GM19397 (cell line): Measurements from ENCODE around the gene DOC2B.
"Not testable (repeated sequence)": the region's sequence is repeated elsewhere in the genome, so short reads cannot be mapped to it uniquely, and the experiment has no call there.

Source experiments
- ATAC-seq: cut with Tn5 transposase; IDR thresholded peaks from one replicate; pipeline ENCODE4 v1.9.1; 2021; ENCODE audit warnings: mild to moderate bottlenecking, moderate library complexity; ENCODE audit not compliant: unreplicated experiment

The DOC2B gene

DNA sequence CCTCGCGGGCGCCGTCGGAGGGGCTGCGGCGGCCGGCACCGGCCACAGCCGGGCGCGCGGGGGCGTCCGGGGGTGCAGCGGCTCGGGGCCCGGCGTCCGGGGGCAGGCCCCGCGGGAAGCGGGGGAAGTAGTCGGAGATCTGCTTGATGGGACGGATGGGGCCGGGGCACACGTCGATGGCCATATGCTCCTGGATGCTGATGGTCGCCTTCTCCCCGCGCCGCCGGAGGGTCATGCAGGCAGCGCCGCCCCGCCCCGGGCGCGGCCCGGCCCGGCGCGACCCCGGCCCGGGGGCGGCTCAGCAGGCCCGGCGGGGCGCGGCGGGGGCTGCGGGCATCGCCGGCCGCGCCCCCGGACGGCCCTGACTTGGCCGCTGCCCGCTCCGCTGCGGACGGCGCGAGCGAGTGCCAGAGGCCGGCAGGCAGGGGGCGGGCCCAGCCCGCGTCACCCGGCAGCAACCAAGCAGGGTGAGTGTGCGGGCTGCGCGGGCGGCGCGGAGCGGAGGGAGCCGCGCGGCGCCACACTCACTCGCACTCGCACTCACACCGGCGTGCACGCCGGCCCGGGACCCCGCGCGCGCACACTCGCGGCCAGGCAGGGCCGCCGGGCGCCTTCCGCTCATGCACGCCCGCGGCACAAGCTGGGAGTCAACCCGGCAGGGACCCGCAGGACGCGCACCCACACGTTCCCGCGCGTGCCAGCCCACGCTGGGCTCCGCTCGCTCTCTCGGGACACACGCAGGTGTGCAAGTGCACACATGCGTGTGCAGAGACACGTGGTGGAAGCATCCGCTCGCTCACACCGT lies at the start of gene DOC2B:
TSS of gene DOC2B (minus strand) at position 406 of the 805 bp plus-strand sequence. CDS start at position 235, 171 bp downstream.
- ATAC-seq: no peak

DNA sequence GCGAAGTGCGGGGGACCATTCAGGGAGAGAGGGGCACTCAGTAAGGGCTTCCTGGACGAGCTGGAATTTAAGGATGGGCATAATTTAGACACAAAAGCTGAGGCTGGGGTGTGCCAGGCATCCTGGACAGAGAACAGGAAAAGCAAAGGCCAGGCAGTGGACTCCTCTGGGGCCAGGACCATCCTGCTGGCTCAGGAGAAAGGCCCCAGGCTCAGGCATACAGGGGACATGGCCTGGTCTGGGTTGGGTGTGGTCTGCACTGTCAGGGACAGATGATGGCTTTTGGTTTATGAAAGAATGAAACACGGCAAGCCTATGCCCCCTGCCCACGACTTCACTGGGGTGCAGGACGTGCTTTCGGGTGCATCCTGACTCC lies 48.9 kb upstream of the DOC2B start:
- ATAC-seq: no peak

DNA sequence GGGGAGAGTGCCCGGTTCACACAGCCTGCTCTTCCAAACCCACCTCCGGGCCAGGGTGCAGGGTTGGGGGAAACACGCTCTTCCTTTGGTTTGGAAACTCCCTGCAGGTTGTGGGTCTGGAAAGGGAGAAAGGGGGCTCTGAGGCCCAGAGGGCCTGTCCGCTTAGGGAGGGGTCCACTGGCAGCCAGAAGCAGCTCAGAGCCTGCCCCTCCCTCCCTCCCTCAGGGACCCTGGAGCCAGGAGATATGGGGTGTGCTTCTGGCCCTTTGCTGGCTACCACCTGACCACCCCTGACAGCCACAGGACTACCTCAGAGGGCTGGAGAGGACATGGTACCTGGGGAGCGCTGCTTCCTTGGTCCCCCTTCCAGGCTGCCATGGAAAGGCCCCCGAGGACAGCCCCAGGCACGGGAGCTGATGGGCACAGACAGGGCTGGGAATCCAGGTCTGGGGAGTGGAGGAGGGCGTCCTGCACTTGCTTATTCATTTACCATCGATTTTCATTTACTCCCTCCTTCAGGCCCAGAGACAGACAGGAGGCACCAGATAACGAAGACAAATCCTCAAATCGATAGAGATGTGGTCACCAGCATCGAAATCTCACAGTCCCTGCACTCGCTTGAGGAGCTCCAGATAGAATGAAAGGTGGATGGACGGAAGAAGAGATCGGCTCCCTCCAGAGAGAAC lies 48.4 kb upstream of the DOC2B start:
- ATAC-seq: no peak

DNA sequence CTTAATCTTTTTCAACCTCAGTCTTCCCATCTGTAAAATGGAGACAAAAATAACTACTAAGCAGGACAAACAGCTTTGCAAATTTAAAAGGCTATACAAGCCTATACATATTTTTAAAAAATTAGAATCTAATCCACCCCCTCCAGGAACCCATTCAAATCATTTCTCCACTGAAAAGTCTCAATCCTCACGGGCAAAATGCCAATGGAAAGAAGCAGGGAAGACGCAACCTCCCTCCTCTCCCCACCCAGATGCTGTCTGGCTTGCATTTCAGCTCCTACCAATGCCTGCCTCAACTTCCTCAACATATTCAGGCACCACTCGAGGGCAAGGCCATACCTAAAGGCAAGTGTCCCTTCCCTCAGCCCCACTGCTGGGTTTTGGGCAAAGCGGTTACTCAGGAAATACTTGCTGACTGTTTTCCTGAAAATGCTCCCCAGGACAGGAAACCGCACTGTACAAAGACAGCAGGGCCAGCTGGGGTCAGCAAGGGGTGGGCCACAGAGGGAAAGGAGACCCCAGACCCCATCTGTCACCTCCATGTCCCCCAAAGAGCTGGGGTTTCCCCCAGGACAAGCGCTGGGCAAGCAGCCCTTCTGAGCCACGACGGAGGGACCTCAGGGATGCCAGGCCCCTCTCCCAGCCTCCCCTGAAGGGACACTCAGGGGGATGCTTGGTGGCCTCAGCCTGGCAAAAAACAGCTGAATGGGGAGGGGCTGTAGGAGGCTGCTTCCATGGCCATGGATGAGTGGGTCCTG lies 47.7 kb upstream of the DOC2B start:
- no peak for ATAC-seq

DNA sequence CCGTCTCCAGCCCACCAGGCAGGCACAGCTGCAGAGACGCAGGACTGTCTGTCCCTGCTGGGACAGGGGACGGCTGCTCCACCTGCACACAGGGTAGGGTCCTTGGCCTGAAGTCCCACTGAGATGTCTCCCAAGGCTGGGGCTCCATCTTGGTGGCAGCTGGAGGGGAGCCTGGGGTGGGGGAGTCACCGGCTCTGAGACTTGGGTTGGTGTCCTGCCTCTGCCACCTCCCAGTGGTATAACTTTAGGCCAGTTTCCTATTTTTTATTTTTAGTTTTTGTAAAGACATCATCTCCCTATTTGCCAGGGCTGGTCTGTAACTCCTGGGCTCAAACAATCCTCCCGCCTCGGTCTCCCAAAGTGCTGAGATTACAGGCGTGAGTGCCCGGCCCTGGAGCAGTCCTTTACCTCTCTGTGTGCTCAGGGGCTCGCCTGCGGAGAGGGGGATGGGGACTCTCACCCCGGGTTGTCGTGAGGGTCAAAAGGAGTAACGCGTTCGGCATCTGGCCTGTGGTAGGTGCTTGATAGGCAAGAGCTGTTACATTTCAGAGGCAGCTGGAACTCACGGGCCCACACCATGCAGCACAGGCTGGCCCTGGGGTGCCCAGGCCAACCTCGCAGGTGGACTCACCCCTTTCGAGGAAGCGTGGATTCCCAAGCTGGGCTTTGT lies 46.6 kb upstream of the DOC2B start:
- ATAC-seq: no peak

DNA sequence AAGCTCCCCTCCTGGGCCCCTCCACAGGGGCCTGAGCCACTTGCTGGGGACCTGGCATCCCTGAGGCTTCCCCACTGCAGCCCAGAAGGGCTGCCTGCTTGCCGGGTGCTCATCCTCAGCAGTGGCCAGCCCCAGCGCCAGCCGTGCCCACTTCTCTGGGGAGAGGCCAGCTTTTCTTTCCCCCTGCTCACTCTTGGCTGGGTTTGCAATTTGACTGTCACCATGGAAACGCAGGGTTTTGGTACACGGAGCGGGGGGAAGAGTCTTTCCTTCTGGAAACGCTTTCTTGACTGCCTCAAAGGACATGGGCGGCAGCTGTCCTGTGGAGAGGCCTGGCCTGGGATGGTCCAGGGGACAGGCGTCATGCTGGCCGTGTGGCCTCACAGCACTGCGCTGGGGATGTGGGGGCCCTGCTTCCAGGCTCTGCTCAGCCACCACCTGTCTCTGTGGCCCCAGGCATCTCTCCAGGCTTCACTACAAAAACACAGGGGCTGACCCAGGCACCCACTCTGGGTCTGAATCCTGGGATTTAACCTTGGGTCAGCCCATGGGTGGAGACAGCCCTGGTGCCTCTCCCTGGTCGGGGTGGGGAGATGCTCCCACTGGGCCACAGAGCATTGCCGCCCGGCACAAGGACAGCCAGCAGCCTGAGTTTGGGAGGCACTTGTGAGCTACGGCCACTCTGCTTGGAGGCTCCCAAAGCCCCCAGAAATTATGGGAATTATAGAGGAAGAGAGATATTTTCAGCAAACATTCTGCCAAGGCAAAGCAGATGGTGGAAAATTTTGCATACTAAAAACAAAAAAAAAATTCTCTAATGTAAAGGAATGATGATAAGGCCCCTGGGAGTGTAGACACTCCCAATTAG lies 45.9 kb upstream of the DOC2B start:
- no peak for ATAC-seq

DNA sequence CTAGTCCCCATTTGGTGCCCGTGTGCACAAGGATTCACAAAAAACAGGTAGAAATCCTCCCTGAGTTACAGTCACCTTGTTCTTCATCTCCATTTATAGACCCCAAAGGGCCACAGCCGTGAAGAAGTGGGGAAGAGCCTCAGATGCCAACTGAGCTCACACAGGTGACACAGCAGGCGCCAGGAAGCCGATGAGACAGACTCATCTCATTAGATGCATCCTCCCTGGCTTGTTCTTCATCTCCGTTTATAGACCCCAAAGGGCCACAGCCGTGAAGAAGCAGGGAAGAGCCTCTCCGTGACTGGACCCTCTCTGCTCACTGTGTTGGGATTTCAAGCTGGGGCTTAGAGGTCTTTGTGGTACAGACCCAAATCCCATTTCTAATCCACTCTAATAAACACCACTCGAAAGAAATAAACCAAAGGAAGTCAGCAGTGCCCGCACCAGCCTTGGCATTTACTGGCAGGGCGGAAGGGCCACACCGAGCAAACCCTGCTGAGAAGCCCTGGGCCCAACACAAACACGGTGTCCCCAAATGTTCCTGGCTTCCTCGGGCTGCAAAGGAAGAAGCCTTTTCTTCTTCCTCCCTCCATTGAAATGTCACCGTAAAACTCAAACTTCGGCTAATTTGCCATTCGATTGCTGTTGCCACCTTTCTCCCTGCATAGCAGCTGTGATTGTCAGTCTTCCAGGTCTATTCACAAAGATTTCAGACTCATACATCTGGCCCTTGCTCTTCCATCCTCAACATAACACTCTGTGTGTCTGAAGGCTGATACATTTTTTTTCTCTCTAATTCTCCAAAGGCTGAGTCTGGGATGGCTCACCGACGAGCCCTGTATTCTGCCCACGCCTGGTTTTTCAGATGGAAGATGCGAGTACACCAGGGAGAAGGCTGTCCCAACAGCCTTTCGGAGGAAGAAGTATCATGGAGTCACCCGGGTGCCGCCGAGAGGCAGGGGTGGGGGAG lies 44.9 kb upstream of the DOC2B start:
- ATAC-seq: no peak

DNA sequence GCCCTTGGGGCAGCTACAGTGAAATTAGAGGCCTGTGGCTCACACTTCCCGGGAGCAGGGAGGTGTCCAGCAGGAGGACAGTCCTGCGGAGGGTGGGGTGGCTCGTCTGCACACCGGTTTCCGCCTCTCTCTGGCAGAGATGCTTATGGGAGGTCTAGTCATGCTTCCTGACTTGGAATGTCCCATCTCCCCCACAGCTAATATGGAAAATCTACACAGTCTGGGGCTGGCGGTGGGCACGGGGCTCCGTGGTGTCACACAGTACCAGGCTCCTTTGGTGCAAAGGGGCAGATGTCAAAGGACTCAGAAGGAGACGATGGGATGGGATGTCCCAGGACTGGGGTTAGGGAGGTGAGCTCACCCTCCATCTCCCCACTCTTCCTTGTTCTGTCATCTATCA lies 44.1 kb upstream of the DOC2B start:
- ATAC-seq: no peak

DNA sequence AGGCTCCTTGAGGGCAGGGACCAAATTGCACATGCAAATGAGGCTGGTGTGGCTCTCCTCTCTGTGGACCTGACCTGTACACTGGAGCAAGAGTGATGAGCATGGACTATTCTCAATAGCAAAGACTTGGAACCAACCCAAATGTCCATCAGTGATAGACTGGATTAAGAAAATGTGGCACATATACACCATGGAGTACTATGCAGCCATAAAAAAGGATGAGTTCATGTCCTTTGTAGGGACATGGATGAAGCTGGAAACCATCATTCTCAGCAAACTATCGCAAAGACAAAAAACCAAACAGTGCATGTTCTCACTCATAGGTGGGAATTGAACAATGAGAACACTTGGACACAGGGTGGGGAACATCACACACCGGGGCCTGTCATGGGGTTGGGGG lies 43.1 kb upstream of the DOC2B start:
- not testable (repeated sequence) for ATAC-seq

DNA sequence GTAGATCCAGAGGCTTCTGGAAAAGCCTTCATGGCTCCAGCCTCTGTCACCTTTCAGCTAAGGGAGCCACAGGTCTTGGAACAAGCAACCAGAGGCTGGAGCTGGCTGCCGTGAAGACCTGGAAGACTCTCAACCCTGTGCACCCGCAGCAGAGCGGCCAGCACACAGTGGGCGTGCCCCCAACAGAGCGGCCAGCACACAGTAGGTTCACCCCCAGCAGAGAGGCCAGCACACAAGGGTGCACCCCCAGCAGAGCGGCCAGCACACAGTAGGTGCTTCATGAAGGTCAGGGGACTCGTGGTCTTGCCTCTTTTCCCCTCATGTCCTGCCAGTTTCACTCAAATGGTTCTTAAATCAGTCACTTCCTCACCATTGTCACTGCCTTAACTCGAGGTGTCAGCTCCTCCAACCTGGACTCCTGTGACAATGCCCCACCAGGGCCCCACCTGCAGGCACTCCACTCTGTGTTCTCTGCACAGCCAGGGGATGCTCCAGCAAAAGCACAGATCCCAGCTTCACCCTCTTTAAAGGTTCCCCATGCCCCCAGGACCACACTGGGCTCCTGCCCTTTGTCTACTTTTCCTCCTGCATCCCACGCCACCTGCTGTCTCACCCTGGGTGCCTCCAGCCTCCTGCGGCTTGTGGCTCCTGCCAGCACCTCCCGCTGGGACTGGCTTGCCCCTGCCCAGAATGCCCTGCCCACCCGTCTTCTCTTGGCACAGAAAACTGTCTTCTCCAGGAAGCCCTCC lies 42.4 kb upstream of the DOC2B start:
- ATAC-seq: no peak

DNA sequence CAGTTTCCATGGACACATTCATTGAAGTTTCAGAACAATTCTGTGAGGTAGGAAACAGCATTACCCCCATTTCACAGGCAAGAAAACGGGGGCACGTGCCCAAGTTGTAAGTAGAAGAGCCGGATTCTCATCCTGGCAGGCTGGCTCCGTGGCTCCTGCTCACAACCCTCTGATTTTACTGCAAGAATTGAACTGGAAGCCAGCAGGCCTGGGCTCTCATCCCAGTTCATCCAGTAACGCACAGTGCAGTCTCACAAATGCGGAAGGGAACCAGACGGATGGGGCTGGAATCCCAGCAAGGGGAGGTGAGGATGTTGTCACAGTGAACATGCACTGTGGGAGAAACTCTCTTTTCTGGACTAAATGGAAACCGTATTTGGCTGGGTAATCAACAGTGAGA lies 40.7 kb upstream of the DOC2B start:
- no peak for ATAC-seq

DNA sequence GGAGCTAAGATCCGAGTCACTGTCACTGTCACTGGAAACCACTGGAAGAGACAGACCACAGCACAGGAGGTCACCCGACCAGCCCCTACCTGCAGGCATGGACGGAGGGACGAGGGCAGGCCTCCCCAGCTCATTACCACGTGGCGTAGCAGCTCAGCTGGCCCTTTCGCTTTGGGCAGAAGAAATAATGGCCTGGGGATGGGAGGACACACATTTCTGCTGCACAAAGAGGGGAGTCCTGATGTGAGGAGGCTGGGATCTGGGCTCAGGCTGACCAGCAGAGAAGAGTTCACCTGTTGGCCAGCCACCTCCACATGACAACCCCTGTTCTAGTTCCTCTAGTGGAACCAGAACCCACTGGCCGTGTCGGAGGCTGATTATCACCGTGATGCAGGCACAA lies 38.2 kb upstream of the DOC2B start:
- no peak for ATAC-seq

DNA sequence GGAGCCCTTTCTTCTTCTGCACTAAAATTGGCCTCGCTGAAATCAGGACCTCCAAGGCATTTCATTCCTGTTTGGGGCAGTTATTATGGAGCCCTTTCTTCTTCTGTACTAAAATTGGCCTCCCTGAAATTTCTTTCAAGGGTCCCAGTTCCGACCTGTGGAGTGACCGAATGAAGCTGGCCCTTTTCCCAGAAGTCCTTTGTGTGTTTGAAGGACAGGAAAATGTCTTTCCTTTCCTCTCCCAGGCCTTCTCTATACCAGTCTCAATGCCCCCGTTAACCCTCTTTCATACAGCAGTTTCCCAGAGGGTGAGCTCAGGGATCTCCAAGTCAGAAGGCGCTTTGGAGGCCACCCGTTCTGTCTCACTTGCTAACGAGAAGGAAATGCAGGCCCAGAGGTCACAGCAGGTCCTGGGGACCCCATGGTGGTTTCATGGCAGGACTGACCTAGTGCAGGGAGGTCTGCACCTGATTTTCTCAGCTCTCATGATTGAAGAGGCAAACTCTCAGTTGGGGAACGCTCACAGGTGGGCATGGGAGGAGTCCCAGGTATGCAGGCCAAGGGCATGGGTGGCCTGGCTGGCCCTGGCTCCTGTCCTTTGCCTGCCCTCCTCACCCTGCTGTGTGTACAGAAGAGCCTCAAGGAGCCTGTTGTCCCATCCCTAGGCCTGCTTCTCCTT lies 37.1 kb upstream of the DOC2B start:
- ATAC-seq: no peak

DNA sequence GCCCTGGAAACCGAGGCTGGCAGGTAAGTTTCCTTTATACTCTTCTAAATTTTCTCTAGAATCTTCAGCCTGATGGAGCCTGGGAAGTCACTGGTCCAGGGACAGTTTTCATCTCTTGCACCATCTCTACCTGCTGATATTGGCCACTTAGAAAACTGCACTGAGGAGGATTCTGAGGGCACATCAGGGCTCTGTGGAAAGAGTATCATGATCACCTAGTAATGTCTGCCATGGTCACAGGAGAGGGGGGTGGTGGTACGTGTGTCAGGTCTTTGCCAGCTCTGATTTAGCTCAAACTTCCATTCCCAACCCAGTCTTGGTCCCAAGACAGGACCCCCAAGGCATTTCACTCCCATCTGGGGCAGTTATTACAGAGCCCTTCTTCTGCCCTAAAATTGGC lies 35.2 kb upstream of the DOC2B start:
- no peak for ATAC-seq

DNA sequence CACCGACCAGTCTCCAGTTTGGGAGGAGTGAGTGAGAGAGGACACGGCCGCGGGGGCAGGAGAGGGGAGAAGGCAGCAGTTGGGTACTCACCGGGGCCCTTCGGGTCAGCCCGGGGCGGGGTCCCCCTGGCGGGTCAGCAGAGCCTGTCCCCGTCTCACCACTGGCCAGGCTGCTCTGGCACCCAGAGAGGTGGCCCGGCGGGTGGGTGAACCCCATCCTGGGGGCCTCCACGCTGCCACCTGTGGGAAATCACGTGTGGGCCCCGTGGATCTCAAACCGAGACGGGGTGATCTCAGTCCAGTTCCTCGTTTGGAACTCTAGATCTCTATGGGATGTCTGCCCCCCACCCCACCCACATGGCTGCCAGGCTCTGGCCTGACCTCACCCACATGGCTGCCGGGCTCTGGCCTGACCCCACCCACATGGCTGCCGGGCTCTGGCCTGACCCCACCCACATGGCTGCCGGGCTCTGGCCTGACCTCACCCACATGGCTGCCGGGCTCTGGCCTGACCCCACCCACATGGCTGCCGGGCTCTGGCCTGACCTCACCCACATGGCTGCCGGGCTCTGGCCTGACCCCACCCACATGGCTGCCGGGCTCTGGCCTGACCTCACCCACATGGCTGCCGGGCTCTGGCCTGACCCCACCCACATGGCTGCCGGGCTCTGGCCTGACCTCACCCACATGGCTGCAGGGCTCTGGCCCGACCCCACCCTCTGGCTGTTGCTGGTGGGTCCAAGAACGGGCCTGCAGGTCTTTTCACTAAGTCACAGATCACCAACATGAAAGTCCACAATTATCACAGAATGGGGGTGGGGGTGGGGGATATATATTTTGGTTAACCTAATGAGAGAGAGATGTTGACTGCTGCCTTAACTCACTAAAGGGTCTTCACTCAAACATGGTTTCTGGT lies 34.4 kb upstream of the DOC2B start:
- ATAC-seq: not testable (repeated sequence)

DNA sequence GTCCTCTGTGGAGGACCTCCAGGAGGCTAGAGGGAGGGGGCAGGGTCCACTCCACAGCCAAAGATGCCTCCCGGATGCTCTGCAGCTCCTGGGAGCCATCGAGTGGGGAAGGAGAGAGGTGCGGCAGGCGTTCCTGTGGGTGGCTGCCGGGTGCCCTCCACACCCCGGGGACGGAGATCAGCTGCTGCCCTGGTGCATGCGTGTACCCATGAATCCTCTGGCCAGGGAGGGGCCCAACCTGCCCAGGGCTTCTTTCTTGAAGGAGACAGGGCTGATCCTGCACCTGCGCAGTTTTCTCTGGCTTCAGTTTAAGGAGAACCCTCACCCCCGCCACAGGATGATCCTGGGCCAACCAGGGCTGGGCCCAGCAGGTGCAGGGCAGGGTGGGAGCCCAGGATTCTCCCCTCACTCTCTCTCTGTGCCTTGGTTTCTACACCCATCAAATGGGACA lies 33.5 kb upstream of the DOC2B start:
- ATAC-seq: no peak
